Measurements from ENCODE around the gene CAB39L.
A peak's percentile ranks its signal among the peaks of the same experiment; 100 is the strongest.

CAB39L gene

DNA sequence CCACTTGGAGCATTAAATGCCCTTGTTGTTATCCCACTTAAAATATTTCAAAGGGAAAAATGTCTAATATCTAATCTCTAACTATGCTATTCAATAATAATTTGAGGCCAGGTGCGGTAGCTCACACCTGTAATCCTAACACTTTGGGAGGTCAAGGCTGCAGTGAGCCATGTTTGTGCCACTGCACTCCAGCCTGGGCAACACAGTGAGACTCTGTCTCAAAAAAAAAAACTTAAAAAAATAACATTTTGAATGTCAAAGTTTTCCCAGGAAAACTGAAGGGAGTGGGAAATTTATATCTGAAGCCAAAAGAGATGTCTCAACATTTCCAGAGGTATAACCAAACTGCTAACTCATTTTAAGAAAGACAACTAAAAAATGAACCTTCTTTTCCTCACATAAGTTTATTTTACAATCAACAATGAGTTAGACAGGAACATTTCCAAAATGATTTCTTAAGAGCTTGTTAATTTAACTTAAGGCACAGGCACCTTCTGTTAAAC is 47.9 kb downstream of the CAB39L start:
- no peak for DNase-seq

DNA sequence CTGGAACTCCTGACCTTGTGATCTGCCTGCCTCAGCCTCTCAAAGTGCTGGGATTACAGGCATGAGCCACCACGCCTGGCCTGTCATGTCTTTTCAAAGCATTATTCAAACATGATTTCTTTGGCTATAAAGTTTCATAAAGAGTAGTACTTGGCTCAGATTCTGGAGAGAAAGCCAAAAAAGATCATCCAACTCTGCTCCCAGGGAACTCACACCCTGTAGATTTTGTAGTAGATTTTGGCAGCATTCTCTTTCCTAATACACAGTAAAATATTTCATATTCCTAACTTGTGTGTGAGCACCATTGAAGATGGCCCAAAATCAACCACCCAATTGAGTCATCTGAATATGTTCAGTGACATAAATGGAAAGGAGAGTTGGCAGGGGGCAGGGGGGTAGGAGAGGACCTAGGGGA is 48.4 kb downstream of the CAB39L start:
- DNase-seq = peak; percentile 46

DNA sequence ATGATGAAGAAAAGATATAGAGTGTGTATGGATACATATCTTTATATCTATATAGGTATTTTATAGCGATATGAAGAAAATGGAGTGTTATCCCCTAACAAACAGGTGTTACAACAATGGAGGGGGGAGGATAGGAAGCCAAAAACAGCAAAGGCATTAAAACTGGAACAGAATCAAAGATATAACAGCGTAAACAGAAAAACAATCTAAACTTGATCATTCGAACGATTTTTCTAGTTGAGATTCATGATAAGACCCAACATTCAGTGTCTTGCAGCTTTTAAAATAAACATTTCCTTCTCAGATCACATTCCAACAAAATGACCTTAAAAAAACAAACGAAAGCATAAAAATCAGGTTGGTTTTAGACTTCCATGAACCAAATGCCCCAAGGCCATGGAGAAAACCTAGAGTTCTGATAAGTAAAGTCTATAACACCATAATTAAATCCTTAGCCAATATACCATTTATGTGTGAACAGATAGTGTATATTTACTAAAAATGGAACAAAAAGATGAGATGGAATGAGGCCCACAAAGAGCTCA is 55.7 kb downstream of the CAB39L start:
- no peak for DNase-seq

DNA sequence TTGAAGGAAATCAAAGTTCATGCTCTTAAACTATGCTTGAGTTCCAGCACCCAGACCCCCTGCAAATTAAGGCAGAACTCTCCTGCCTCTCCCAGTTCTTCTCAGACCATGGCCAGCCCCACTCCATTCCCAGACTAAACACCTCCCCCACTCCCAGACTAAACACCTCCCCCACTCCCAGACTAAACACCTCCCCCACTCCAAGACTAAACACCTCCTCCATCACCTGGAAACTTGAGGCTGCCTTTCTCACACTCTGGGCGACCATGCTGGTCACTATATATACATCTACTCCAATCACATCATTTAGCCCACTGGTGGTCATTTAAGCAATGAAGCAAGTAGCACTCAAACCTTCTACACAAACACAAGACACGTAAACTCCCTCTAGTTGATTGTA is 57.2 kb downstream of the CAB39L start:
- no peak for DNase-seq

DNA sequence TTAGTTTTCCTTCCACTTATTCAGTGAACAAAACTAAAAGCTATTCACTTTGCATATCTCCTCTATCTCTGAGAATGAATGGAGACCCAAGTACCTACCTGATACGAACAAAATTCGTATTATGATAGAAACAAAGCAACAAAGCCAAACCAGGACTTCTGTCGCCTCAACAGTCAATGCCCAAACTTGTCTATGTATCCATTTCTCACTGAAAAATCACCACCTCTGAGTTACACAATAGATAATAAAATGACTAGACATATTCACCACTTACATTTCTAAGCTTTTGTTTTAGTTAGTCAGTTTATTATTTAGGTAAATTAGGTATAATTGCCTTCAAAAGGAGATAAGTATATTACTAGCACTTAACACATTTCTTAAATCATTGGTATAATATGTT is 67.7 kb downstream of the CAB39L start:
- no peak for DNase-seq

DNA sequence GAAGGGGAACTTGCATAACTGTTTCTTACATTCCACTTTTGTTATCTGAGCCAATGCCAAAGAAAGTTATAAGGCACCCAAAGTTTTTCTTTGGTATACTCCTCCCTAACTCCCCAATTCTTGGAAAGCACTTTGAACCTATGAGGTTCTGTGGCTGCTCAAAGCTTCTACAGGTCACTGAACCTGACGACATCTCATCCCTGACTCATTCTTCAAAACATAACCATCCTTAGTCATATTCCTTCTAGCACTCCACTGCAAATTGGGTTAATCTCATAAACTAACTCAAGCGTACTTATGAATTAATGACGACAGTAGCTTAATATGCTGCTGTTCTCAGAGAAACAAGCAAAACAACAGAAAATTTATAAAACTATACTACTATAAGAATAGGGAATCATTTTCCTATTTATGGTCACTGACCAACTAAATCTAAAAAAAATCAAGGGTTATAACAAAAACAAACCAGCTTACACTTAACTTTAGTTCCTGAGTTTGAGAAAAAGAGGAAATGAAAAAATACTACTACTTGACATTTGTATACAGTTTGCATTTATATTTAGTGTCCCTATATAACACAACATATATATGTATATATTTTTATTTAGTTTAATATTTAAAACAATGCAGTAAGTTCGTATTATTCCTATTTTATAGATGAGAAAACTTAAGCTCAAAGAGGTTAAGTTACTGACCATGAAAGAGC is 69.1 kb downstream of the CAB39L start:
- peak; percentile 63 for DNase-seq

DNA sequence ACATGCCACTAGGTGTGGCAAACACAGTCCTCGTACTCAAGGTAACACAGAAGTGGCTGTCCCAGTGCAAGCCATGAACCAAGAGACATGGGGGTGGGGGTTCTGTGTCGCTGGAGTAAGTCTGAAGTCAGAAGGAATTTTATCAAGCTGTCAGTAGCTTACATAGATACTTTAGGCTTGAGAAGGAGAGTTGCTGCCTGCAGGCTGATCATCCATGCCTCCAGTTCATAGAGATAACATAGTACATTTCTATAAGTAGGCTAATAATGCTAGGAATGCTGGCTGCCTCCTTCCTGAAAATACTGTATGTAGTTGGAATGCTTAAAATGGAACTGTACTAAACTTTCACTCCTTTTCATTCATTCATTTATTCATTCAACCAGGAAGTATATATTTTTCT is 70.1 kb downstream of the CAB39L start:
- peak; percentile 57 for DNase-seq

DNA sequence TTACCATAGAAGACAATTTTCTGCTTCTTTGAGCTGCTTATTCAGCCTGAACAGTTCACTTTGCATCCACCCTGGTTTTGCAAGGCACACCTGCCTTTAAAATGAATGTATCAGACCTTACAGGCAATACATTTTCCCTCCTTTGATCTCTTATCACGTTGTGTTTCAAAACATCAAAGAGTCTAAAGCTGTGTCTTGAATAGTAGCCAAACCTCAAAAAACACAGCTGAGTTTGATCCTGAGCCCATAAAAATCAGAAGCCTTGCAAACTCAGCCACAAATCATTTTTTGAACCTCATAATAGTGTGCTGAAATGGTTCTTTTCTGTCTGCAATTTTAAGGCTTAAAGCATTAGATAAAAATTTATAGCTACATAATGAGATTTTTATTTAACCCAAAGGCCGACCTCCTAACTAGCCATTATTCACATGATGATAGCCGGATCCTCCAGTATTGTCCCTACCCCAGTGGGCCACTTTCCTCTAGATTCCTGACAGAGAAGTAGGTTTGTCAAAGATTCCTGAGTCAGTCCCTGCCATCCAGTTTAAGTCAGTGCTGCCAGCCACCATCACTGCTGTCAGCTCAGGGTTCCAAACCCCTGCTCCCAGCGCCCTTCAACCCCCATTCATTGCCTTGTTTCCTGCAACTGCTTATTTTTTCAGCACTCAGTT is 71.8 kb downstream of the CAB39L start:
- DNase-seq = no peak

DNA sequence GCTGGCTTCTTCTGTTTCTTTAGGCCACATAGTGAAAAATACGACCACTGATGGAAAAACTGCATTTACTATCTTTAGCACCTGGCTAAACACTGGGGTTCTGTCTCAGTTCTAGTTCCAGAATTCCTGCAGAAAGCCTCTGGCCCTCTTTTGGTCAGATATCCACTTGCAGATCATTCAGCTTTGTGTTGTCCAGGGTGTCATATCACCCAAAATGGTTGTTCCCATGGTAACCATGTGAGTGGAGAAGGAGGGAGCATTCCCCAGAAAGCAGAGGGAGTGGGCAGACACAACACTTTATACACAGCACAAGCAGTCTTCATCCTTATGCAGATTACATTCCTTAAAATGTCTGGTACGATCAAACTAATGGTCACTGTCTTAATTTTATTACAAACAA is 73.5 kb downstream of the CAB39L start:
- DNase-seq = no peak

DNA sequence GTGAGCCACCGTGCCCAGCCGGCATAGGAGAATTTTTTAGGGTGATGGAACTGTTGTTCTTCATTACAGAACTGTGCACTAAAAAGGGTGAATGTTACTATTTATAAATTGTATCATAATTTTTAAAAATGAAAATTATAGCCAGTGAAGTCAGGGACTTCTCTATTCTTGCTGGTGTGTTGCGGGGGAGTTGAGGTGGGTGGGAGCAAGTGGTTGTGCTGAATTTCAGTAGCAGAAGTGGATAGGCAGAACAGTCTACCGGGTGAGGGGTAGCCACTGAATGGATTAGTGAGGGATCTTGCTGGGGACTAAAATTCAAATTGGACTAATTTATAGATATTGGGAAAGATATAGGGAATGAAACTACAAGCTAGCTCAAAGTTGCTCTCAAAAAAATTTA is 74.0 kb downstream of the CAB39L start:
- DNase-seq = no peak

DNA sequence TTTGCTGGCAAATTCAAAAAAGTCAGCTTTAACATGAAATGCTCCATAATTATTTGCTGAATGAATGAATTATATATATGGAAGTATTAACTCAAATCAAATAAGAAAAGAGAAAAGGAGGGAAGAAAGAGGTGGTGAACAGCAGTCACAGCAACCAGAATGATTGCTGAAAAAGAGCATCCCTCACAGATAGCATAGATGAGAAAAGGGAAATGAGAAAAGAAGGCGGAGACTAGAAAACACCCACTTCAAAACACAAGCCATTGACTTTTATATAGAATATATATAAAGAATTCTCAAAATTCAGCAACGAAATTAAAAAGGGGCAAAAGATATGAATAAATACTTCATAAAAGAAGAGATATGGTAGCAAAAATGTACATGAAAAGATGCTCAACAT is 75.2 kb downstream of the CAB39L start:
- no peak for DNase-seq

DNA sequence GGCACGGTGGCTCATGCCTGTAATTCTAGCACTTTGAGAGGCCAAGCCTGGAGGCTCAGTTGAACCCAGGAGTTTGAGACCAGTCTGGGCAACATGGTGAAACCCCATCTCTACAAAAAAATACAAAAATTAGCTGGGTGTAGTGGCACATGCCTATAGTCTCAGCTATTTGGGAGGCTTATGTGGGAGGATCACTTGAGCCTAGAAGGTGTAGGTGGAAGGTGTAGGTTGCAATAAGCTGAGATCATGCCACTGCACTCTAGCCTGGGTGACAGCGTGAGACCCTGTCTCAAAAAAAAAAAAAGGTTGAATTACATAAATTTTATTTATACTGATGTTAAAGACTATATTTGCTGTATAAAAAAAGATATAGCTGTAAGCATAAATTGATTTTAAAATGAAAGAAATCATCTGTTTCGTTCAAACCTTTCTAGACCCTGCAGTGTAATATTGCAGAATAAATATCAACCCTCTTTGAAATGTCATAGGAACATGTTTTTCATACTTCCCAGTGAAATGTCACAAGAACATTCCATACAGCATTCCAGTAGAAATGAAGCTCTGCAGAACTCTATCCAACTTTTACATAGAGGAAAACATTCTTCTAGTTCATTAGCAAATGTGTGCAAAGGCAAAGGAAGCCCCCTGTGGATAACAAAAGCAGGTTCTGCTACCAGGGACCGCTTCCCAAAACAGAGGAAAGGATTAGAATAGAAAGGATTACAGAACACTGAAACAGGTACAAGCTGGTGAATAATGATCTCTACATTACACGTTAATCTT is 76.0 kb downstream of the CAB39L start:
- peak; percentile 50 for DNase-seq

DNA sequence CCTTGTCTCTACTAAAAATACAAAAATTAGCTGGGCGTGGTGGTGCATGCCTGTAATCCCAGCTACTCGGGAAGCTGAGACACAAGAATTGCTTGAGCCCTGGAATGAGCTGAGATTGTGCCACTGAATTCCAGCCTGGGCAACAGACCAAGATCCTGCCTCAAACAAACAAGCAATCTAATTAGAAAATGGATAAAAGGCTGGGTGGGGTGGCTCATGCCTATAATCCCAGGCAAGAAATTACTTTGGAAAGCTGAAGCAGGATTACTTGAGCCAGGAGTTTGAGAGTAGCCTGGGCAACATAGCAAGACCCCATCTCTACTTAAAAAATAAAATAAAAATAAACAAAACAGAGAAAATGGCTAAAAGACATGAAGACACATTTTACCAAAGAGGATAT is 77.0 kb downstream of the CAB39L start:
- peak; percentile 53 for DNase-seq

DNA sequence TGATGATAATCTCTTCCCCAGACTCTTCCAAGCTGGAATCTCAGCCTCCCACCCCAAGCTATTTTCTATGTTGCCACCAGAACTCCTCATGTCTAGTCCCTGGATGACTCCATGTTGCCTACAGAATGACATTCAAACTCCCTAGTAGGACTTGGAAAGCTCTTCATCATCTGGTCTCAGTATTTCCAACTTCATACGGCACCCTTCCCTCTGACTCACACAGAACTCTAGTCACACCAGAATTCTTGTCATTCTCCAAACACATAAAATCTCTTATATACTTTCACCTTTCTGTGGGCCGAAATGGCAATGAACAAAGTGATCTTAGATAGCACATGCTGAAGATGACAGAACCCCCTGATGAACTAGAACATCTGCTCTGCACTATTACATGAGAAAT is 86.2 kb downstream of the CAB39L start:
- peak; percentile 80 for DNase-seq

DNA sequence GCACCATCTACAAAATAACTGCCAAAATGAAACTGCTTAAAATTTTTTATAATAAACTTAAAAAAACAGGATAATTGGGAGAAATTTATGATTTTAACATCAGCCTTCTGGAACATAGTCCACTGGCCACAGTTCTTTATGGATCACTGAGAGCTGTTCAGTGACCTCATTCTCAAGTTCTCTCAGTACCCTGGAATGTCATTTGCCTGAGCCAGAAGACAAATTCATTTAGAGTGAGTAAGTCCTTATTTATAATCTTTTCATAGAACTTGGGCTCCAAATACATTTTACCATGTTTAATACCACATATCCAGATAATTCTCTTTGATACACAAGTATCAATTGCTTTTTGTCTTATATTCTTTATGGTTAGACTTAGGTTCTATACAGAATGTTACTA is 87.6 kb downstream of the CAB39L start:
- peak; percentile 92 for DNase-seq

DNA sequence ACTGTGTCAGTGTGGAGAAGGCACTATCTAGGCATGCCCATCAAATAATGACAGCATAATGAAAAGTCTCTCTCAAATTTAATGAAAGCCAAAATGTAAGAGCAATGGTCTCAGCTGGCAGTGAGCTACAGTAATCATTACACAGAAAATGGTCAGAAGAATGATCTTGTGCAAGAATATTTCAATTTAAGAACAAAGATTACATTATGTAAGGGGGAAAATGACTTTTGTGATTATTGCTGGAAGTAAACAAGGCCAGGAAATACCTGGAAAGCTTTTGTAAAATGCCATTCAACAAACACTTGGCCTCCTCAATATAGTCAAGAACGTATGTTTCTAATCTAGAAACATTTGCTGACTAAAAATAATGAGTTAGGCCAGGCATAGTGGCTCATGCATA is 89.1 kb downstream of the CAB39L start:
- no peak for DNase-seq

DNA sequence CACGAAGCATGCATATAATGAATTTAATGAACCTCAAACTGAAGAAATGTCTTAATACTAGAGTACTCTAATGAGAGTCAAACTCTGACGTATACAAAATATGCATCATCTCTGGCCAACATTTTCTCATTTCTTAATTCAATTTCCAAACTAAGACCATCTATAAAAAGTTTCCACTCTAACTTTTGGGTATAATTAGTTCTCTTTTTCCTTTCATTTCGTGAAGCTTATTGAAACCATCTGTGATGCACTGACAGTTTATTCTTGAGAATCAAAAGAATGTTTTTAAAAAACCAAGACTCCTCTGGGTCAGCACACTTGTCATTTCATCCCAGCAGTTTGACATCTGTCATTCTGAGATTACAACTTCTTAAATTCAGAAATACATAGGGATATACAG is 90.0 kb downstream of the CAB39L start:
- DNase-seq = peak; percentile 16

DNA sequence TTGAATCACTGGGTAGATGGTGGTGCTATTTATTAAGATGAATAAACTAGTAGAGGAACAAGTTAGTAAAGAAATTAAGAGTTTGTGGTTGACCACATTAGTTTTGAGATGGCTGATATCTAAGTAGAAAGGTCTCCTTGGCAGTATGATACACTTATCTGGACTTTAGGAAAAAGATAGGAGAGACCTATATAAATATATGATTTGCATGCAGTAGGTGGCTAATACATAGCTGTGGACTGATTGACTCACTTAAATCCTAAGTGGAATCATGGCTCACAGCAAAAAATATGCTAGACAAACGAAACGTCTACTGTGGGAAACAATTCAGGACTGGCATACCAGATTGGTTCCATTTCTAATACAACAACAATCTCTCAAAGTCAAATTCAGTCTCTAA is 92.0 kb downstream of the CAB39L start:
- no peak for DNase-seq

DNA sequence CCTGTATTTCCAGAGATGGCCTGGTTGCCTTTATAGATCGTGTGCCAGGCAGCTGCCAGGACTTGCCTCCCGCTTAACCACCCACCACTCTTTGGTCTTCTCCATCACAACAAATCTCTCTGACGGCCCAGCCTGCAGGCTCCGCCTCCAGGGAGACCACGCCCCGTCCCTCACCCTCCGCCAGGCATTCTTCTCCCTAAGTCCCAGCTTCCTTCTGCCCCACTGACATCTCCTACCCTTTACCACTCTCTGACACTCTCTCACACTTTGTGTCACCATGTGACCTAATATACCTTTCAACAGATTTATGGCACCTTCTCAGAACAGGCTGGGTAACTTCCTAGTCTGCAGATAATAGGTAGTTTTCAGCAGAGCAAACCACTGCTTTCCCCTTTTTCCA is 95.1 kb downstream of the CAB39L start:
- DNase-seq = no peak

DNA sequence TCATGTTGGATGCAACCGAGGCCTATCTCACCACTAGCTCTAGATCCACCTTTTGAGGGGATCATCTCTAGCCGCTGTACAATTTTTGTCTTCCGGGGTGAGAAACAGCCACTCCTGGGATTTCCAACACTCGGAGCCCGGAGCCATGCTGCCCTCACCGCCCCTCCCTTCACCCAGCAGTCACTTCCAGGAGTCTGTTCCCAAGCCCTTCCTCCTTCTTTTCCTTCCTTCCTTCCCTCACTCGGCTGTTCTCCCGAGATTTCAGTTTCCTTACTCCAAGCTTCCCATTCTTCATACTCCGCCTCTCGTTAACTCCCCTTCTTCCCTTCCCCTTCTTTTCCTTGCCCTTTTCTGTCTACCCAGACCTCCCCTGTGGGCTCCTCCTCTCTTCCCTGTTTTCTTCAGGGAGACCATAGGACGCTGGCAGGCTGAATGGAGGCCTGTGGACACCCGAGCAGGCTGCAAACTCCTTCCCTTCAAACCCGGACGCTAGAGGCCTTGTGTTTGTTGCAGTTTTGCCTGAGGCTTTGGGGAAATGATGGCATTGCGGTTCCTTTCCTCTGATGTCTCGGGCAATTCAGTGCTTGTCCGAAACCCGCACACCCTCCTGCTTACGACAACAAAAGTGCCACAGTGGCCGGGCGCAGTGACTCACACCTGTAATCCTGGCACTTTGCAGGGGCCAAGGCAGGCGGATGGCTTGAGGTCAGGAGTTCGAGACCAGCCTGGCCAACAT is 96.0 kb downstream of the CAB39L start:
- DNase-seq = no peak

DNA sequence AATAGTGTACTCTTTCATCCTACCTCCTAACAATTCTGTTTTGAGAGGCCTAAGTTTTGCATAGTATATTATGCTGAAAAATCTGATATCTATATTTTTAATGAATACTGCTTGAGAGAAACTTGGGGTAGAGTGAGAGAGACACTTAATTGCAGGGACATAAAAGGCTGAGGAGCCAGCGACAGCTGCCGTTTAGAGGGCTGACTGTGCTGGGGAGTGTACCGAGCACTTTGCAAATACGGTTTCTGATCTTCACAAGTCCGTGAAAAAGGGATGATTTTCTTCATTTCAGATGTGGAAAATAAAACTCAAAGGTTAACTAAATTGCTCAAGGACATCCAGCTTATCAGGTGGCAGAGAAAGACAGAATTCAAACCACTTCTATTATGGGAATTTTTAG is 97.4 kb downstream of the CAB39L start:
- DNase-seq = no peak

DNA sequence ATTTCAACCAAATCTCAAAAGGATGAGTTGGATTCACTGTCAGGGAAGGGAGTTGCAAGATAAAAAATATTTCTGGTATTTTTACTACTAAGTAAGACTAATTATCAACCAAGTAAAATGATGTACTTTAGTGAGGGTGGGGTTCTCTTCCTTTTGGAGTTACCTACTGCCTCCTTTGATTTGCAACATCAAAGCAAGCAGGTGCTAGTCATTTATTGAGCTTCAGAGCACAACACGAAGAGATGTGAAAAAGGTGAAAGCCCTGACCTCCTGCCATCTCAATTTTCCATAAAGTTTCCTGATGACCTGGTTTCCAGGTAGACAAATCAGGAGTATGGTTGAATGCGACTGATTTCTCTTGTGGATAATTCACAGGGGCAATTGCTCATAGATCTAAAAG is 100.1 kb downstream of the CAB39L start:
- DNase-seq = no peak

DNA sequence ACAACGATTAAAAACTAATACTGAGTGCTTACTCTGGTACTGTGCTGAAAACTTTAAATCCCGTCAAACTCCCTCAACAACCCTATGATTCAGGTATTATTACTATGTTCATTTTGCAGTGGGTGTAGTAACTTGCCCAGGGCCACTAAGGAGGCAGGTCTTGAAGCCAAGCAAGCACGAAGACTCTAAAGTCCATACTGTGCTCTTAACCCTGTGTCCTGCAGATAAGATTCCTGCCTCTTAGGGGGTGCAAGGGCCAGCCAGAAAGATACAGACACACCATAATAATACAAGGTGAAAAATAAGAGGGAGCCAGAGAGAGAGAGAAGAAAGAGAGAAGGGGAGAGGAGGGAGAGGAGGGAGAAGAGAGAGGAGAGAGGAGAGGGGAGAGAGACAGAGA is 100.6 kb downstream of the CAB39L start:
- DNase-seq = no peak

Measured in fibroblast of skin of right biceps (primary cell).